Mesothelial cell of epicardium (in vitro differentiated cells): Measurements from ENCODE around the gene BSPRY. TPM values are rescaled to one million over a fixed set of nuclear protein-coding genes. Genes with fewer than 3 reads are reported as not detected.
A peak's percentile ranks its signal among the peaks of the same experiment; 100 is the strongest.

Experiments used
- DNase-seq, 2 experiments: peaks; one replicate each; pipeline ENCODE4 v3.0.0; 2021; ENCODE audit warnings: low spot score in 2 of 2; ENCODE audit not compliant: unreplicated experiment in 2 of 2
- H3K27ac Mint-ChIP-seq: 2 replicates; pipeline ENCODE4 v1.8.0; 2021; ENCODE audit warnings: mixed read lengths
- H3K27me3 Mint-ChIP-seq: 2 replicates; pipeline ENCODE4 v1.8.0; 2021; ENCODE audit warnings: low read depth, mixed read lengths
- H3K36me3 Mint-ChIP-seq: 2 replicates; pipeline ENCODE4 v1.8.0; 2021; ENCODE audit warnings: mixed read lengths
- H3K4me1 Mint-ChIP-seq: 2 replicates; pipeline ENCODE4 v1.8.0; 2021; ENCODE audit warnings: mixed read lengths
- H3K4me3 Mint-ChIP-seq: 2 replicates; pipeline ENCODE4 v1.8.0; 2021; ENCODE audit warnings: mild to moderate bottlenecking, moderate library complexity, mixed read lengths
- H3K9me3 Mint-ChIP-seq: 2 replicates; pipeline ENCODE4 v1.8.0; 2021; ENCODE audit warnings: mixed read lengths
- CTCF ChIP-seq: fragments of 200-600 bp; sonication (generic); IDR thresholded peaks from one replicate; pipeline ENCODE4 v1.5.0; 2021; ENCODE audit warnings: antibody characterized with exemption; ENCODE audit not compliant: unreplicated experiment
- total RNA-seq: library from RNA; stranded (reverse); gene quantifications from 3 replicates; pipeline ENCODE4 v1.2.1, GENCODE V29; 2021

The BSPRY gene
- total RNA-seq, 1 donor from 2014 or later: 4.3 TPM

GRCh38 chr9:113316030-113316429 lies 33.3 kb upstream of the BSPRY start:
- no peak for TF ChIP-seq CTCF
- H3K4me3 Mint-ChIP-seq: no peak overlapping the region
- no peak overlapping the region for H3K27ac Mint-ChIP-seq
- no peak for DNase-seq
- no peaks in the 10 kb centered on the region for H3K4me1 Mint-ChIP-seq
- H3K9me3 Mint-ChIP-seq: no peaks in the 10 kb centered on the region
- H3K27me3 Mint-ChIP-seq: no peaks in the 10 kb centered on the region
- peaks cover 17% of the 10 kb centered on the region for H3K36me3 Mint-ChIP-seq

GRCh38 chr9:113317777-113318176 lies 31.6 kb upstream of the BSPRY start:
- no peaks in the 10 kb centered on the region for H3K9me3 Mint-ChIP-seq
- no peak overlapping the region for H3K27ac Mint-ChIP-seq
- TF ChIP-seq CTCF: peak; percentile 24
- no peak overlapping the region for H3K4me3 Mint-ChIP-seq
- H3K27me3 Mint-ChIP-seq: no peaks in the 10 kb centered on the region
- no peak for DNase-seq
- H3K36me3 Mint-ChIP-seq: peaks cover 17% of the 10 kb centered on the region
- no peaks in the 10 kb centered on the region for H3K4me1 Mint-ChIP-seq

GRCh38 chr9:113319054-113319453 lies 30.3 kb upstream of the BSPRY start:
- no peak overlapping the region for H3K4me3 Mint-ChIP-seq
- no peaks in the 10 kb centered on the region for H3K27me3 Mint-ChIP-seq
- peaks cover 17% of the 10 kb centered on the region for H3K36me3 Mint-ChIP-seq
- H3K9me3 Mint-ChIP-seq: no peaks in the 10 kb centered on the region
- no peak for TF ChIP-seq CTCF
- DNase-seq: no peak
- H3K4me1 Mint-ChIP-seq: no peaks in the 10 kb centered on the region
- no peak overlapping the region for H3K27ac Mint-ChIP-seq

GRCh38 chr9:113320051-113320450 lies 29.3 kb upstream of the BSPRY start:
- no peaks in the 10 kb centered on the region for H3K9me3 Mint-ChIP-seq
- DNase-seq: no peak
- H3K4me3 Mint-ChIP-seq: no peak overlapping the region
- no peaks in the 10 kb centered on the region for H3K4me1 Mint-ChIP-seq
- H3K27ac Mint-ChIP-seq: no peak overlapping the region
- H3K27me3 Mint-ChIP-seq: no peaks in the 10 kb centered on the region
- H3K36me3 Mint-ChIP-seq: peaks cover 17% of the 10 kb centered on the region
- TF ChIP-seq CTCF: no peak

- no peaks in the 10 kb centered on the region for H3K4me1 Mint-ChIP-seq
- H3K9me3 Mint-ChIP-seq: no peaks in the 10 kb centered on the region
- DNase-seq: no peak
- no peak overlapping the region for H3K4me3 Mint-ChIP-seq
- H3K27ac Mint-ChIP-seq: no peak overlapping the region
- H3K36me3 Mint-ChIP-seq: peaks cover 9% of the 10 kb centered on the region
- no peaks in the 10 kb centered on the region for H3K27me3 Mint-ChIP-seq
- no peak for TF ChIP-seq CTCF
Measured at GRCh38 chr9:113322671-113323070, 26.7 kb upstream of the BSPRY start.

GRCh38 chr9:113326230-113326629 lies 23.1 kb upstream of the BSPRY start:
- Mint-ChIP-seq H3K4me3 (no peak overlapping the region), H3K9me3 (no peaks in the 10 kb centered on the region), H3K27me3 (no peaks in the 10 kb centered on the region), H3K27ac (no peak overlapping the region), H3K36me3 (no peaks in the 10 kb centered on the region), H3K4me1 (no peaks in the 10 kb centered on the region)
- no peak for TF ChIP-seq CTCF
- no peak for DNase-seq
